GM12891 (cell line): ENCODE measurements around the gene ANO3.

Source experiments
- DNase-seq: peaks from one replicate; pipeline ENCODE4 v3.0.0; 2011; ENCODE audit warnings: low spot score; ENCODE audit not compliant: insufficient read length
- FAIRE-seq: peaks from 2 replicates; lab custom pipeline; 2011; peaks lifted over from hg19 to GRCh38; lab: Jason Lieb, UNC
- PAX5 ChIP-seq: IDR thresholded peaks from 2 replicates; pipeline ENCODE4 v1.6.1; 2011; ENCODE audit warnings: low read length, moderate library complexity, mild to moderate bottlenecking; ENCODE audit not compliant: insufficient read depth, severe bottlenecking
- POLR2A ChIP-seq: IDR thresholded peaks from 2 replicates; pipeline ENCODE4 v1.6.1; 2011; ENCODE audit warnings: low read depth, low read length, control low read depth
- POLR2AphosphoS5 ChIP-seq: IDR thresholded peaks from 2 replicates; pipeline ENCODE4 v1.6.1; 2011; ENCODE audit warnings: low read depth, low read length, control low read depth
- POU2F2 ChIP-seq: IDR thresholded peaks from 2 replicates; pipeline ENCODE4 v1.6.1; 2011; ENCODE audit warnings: low read depth, mild to moderate bottlenecking, control low read depth, low read length, moderate library complexity
- SPI1 ChIP-seq: IDR thresholded peaks from 2 replicates; pipeline ENCODE4 v1.6.1; 2011; ENCODE audit warnings: low read depth, low read length, control low read depth
- TAF1 ChIP-seq: IDR thresholded peaks from 2 replicates; pipeline ENCODE4 v1.6.1; 2011; ENCODE audit warnings: low read depth, low read length, control low read depth

The ANO3 gene

GRCh38 chr11:26553182-26553581 is 221.3 kb downstream of the ANO3 start:
- FAIRE-seq, result no peak
- DNase-seq, result no peak
- TF ChIP-seq POU2F2 (no peak), PAX5 (no peak), POLR2A (no peak), SPI1 (no peak), TAF1 (no peak), POLR2AphosphoS5 (no peak)

DNA sequence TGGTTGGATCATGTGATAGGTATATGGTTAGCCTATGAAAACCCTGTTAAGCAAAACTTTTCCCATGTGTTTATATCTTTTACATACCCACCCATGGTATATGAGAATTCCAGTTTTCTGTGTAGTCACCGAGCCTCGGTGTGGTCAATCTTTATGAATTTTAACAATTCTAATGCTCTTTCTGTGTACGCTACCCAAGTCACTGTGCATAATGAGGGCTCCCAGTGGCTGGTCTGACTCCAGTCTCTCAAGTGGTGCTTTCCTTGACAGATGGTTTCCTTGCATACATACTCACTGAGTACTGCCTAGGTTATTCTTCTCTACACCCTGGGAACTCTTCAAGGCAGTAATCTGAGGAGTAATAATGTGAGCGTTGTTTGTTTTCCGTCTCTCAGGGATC is 222.5 kb downstream of the ANO3 start:
- TF ChIP-seq POLR2A (no peak), POLR2AphosphoS5 (no peak), SPI1 (no peak), POU2F2 (no peak), TAF1 (no peak), PAX5 (no peak)
- FAIRE-seq (no peak), DNase-seq (no peak)

DNA sequence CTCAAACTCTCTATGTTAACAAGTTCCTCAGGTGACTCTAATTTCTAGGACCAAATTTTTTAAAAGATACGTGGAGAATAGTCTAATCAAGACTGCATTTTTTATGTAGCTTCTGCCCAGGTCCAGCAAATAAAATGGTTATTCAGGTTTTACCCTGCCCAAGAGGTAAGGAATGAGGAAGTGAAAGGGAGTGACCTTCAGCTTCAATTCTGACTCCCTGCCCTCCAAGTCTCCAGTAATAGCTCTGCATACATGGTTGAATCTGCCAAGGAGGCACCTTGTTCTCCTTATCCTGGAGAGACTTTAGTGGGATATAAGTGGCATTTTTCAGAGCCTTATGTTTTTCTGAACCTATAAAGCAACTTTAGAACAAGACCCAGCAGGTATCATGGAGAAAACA is 224.7 kb downstream of the ANO3 start:
- DNase-seq (no peak), FAIRE-seq (no peak)
- TF ChIP-seq POU2F2 (no peak), TAF1 (no peak), SPI1 (peak; percentile 72), PAX5 (no peak)

- DNase-seq, result no peak
- no peak for FAIRE-seq
- no peak for TF ChIP-seq POU2F2
- no peak for TF ChIP-seq PAX5
- no peak for TF ChIP-seq POLR2AphosphoS5
Observed at GRCh38 chr11:26557666-26558065, 225.7 kb downstream of the ANO3 start.

DNA sequence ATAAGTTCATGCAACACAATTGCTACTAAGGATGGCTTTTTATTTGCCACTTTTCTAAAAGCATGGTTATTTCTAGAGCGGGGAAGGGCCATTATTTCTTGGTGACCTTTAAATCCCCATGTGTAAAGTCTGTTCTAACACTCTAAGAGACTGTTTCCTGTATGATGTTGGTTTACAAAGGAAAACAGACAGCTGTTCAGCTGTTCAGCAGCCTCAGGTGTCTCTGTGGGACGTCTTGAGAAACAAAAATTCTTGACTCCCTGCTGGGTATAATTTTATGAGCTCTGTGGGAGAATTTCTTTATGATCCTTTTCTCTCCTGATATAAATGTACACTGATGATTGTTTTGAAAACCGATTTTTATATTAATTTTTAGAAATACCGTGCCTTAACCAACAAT is 226.3 kb downstream of the ANO3 start:
- FAIRE-seq (no peak), DNase-seq (no peak)
- TF ChIP-seq POLR2AphosphoS5 (no peak), POLR2A (no peak), TAF1 (no peak), SPI1 (no peak), PAX5 (no peak), POU2F2 (no peak)

DNA sequence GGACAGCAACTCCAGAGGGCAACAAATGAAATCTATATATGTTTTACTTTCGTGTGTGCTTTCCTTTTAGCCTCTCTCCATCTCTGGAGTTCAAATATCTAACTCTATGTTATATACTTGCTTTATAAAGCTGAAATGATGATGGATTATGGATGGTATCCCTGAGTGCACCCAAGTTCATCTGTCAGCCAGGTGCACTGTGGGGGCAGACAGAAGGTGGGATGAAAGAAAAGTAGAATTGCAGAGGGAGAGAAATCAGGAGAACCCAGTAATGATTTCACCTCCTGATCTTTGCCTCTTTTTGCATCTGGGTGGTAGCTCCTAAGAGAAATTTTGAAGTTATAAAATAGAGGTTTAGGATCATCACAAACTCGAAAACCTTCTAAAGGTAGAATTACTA is 237.7 kb downstream of the ANO3 start:
- no peak for FAIRE-seq
- no peak for DNase-seq
- TF ChIP-seq SPI1 (no peak), POU2F2 (no peak), POLR2A (no peak), POLR2AphosphoS5 (no peak), PAX5 (no peak), TAF1 (no peak)

- no peak for FAIRE-seq
- no peak for DNase-seq
- TF ChIP-seq POLR2AphosphoS5 (no peak), PAX5 (no peak), TAF1 (no peak), POLR2A (no peak), POU2F2 (no peak), SPI1 (no peak)
Observed at GRCh38 chr11:26571861-26572654, 240.1 kb downstream of the ANO3 start, which contains the start of gene MUC15. TSS of gene MUC15 (minus strand) at chr11:26572263. CDS start at chr11:26567094, 5,169 bp downstream.

DNA sequence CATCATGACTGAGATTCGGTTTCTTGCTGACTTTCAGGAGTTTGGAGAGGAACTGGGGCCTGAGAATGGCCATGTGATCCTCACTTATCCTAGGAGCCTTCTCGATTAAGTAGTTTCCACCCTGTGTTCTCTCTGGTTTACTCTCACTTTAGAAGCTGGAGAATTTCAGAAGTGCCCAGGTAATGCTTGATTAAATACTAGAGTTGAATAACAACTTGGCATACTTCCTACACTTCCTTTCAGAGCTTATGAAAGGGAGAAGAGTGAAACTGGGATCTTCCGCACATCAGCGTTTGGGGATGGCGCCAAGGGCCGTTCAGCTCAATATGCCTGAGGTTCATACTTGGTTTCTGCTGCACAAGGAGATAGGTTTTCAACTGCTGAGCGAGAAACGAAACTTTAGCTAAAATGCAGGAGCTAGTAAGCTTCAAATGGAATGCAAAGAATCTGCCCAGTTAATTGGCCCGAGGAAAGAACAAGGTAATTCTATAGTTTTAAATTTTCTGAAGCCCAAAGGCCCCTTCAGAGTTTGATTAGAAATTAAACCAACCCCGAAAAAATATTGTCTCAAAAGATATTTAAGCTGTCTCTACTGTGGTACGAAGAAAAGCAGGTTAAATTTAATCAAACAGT is 241.0 kb downstream of the ANO3 start:
- FAIRE-seq, result no peak
- no peak for DNase-seq
- TF ChIP-seq TAF1, result no peak
- TF ChIP-seq SPI1, result no peak
- TF ChIP-seq POLR2AphosphoS5, result no peak
- TF ChIP-seq POLR2A, result no peak
- TF ChIP-seq PAX5, result no peak
- no peak for TF ChIP-seq POU2F2

GRCh38 chr11:26573896-26574295 is 242.0 kb downstream of the ANO3 start:
- FAIRE-seq (no peak), DNase-seq (no peak)
- no peak for TF ChIP-seq SPI1
- no peak for TF ChIP-seq TAF1
- TF ChIP-seq PAX5, result no peak
- TF ChIP-seq POU2F2, result no peak
- TF ChIP-seq POLR2A, result no peak
- no peak for TF ChIP-seq POLR2AphosphoS5

- TF ChIP-seq POLR2A (no peak), POLR2AphosphoS5 (no peak), SPI1 (no peak)
- FAIRE-seq (no peak), DNase-seq (no peak)
Observed at GRCh38 chr11:26575946-26576345, 244.0 kb downstream of the ANO3 start.
